Measurements from ENCODE around the gene PPM1K. TPM values are rescaled to one million over a fixed set of nuclear protein-coding genes. Genes with fewer than 3 reads are reported as not detected.
A peak's percentile ranks its signal among the peaks of the same experiment; 100 is the strongest.

Gene PPM1K
- total and polyA plus RNA-seq, 2 donors (not counting 1 experiment from before 2014, with no cell fraction given) = 80.2 to 145 TPM

GRCh38 chr4:88268913-88269312, 15.4 kb downstream of the PPM1K start:
- H3K79me2 ChIP-seq (ENCODE audit: control insufficient read depth, insufficient read depth, low read length) = peaks cover 71% of the 10 kb centered on the region
- H3K9me3 Mint-ChIP-seq (ENCODE audit: insufficient read depth) = no peaks in the 10 kb centered on the region
- H3K27ac Mint-ChIP-seq = no peak overlapping the region
- no peaks in the 10 kb centered on the region for H3K27me3 ChIP-seq (replicated peaks in 1 of 4; ENCODE audit: control extremely low read depth in 1 of 4, control insufficient read depth in 3 of 4, insufficient read depth in 4 of 4, low read length in 3 of 4)
- POLR2A ChIA-PET = no interaction called here
- no peak overlapping the region for H3K4me3 ChIP-seq (ENCODE audit: control extremely low read depth in 1 of 5, extremely low read depth in 1 of 5, insufficient read depth in 1 of 5, low read depth in 2 of 5, low read length in 4 of 5)
- DNase-seq (no peak), ATAC-seq (ENCODE audit: low read depth) (no peak)
- H3K4me3 Mint-ChIP-seq = no peak overlapping the region
- WGBS (ENCODE audit: insufficient coverage) = no CpG with 5 or more reads among the region's 1 CpG
- H4K20me1 ChIP-seq (ENCODE audit: control insufficient read depth, insufficient read depth, low read length, poor library complexity, severe bottlenecking) = peaks cover 49% of the 10 kb centered on the region
- CTCF ChIA-PET = interaction anchor here (0.6 kb wide), 1 partner anchor 12 kb away, joined by 4 read pairs; no protein-coding TSS in a partner anchor
- H3K9me3 ChIP-seq (ENCODE audit: control extremely low read depth in 1 of 3, control insufficient read depth in 2 of 3, insufficient read depth in 1 of 3, low read length in 2 of 3) = no peaks in the 10 kb centered on the region
- H2AFZ ChIP-seq (ENCODE audit: insufficient read depth, low read depth, low read length, poor library complexity, severe bottlenecking) = no peak overlapping the region
- H3K27me3 Mint-ChIP-seq = no peaks in the 10 kb centered on the region
- TF ChIP-seq CTCF (IDR thresholded peaks at IDR 0.05) = no peak
- no peak for TF ChIP-seq EZH2 (IDR thresholded peaks at IDR 0.05; ENCODE audit: borderline replicate concordance, insufficient read depth, low read depth, low read length, poor library complexity, severe bottlenecking)
- H3K4me1 Mint-ChIP-seq = peaks cover 11% of the 10 kb centered on the region
- no peak overlapping the region for H3K4me2 ChIP-seq (replicated peaks; ENCODE audit: low read depth, low read length, poor library complexity, severe bottlenecking)
- peak overlapping the region in 1 of 2 donors; percentile 20 for H3K27ac ChIP-seq (ENCODE audit: low read length in 2 of 2)
- peaks cover 9 to 77% of the 10 kb centered on the region in 2 experiments for H3K36me3 ChIP-seq (replicated peaks in 1 of 2; ENCODE audit: control extremely low read depth in 1 of 2, control insufficient read depth in 1 of 2, extremely low read depth in 1 of 2, insufficient read depth in 2 of 2, low read length in 1 of 2)
- no peak overlapping the region for H3K9ac ChIP-seq (ENCODE audit: low read length)
- intact Hi-C loops (cut with micrococcal nuclease) = no loop called here
- H3K4me1 ChIP-seq (ENCODE audit: control insufficient read depth in 2 of 2, insufficient read depth in 2 of 2, low read length in 2 of 2) = peaks cover 3 to 5% of the 10 kb centered on the region in 2 donors

- Histone ChIP-seq H3K9ac (ENCODE audit: low read length) (no peak overlapping the region), H3K9me3 (ENCODE audit: control extremely low read depth in 1 of 3, control insufficient read depth in 2 of 3, insufficient read depth in 1 of 3, low read length in 2 of 3) (no peaks in the 10 kb centered on the region), H3K27ac (ENCODE audit: low read length in 2 of 2) (no peak overlapping the region), H3K36me3 (replicated peaks in 1 of 2; ENCODE audit: control extremely low read depth in 1 of 2, control insufficient read depth in 1 of 2, extremely low read depth in 1 of 2, insufficient read depth in 2 of 2, low read length in 1 of 2) (peaks cover 3 to 76% of the 10 kb centered on the region in 2 experiments), H3K4me2 (replicated peaks; ENCODE audit: low read depth, low read length, poor library complexity, severe bottlenecking) (no peak overlapping the region), H2AFZ (ENCODE audit: insufficient read depth, low read depth, low read length, poor library complexity, severe bottlenecking) (no peak overlapping the region), H3K4me3 (ENCODE audit: control extremely low read depth in 1 of 5, extremely low read depth in 1 of 5, insufficient read depth in 1 of 5, low read depth in 2 of 5, low read length in 4 of 5) (no peak overlapping the region), H3K27me3 (replicated peaks in 1 of 4; ENCODE audit: control extremely low read depth in 1 of 4, control insufficient read depth in 3 of 4, insufficient read depth in 4 of 4, low read length in 3 of 4) (no peaks in the 10 kb centered on the region), H4K20me1 (ENCODE audit: control insufficient read depth, insufficient read depth, low read length, poor library complexity, severe bottlenecking) (peaks cover 18% of the 10 kb centered on the region), H3K79me2 (ENCODE audit: control insufficient read depth, insufficient read depth, low read length) (peaks cover 26% of the 10 kb centered on the region), H3K4me1 (ENCODE audit: control insufficient read depth in 2 of 2, insufficient read depth in 2 of 2, low read length in 2 of 2) (no peaks in the 10 kb centered on the region)
- no peak for TF ChIP-seq CTCF (IDR thresholded peaks at IDR 0.05)
- TF ChIP-seq EZH2 (IDR thresholded peaks at IDR 0.05; ENCODE audit: borderline replicate concordance, insufficient read depth, low read depth, low read length, poor library complexity, severe bottlenecking) = no peak
- no peaks in the 10 kb centered on the region for H3K27me3 Mint-ChIP-seq
- H3K9me3 Mint-ChIP-seq (ENCODE audit: insufficient read depth) = no peaks in the 10 kb centered on the region
- DNase-seq = no peak
- POLR2A ChIA-PET = no interaction called here
- CTCF ChIA-PET = interaction anchor here (0.8 to 2.3 kb wide), 2 partner anchors 20 to 45 kb away, joined by 4 to 10 read pairs; partner anchors contain the start of gene PPM1K
- no peaks in the 10 kb centered on the region for H3K4me1 Mint-ChIP-seq
- no peak overlapping the region for H3K4me3 Mint-ChIP-seq
- WGBS (ENCODE audit: insufficient coverage) = no CpG with 5 or more reads among the region's 1 CpG
- ATAC-seq (ENCODE audit: low read depth) = no peak
- intact Hi-C loops (cut with micrococcal nuclease) = no loop called here
- H3K27ac Mint-ChIP-seq = no peak overlapping the region
Measured at GRCh38 chr4:88264336-88264735, 20.0 kb downstream of the PPM1K start.

Data from B cell (primary cell).